HL-60 (cell line): Measurements from ENCODE around the gene PASK.

Experiments
- CTCF ChIP-seq: IDR thresholded peaks from one replicate; pipeline ENCODE4 v1.5.1; 2011; ENCODE audit warnings: low read length, control low read depth, inconsistent platforms; ENCODE audit not compliant: insufficient read depth
- GABPA ChIP-seq: IDR thresholded peaks from 2 replicates; pipeline ENCODE4 v1.6.1; 2012; ENCODE audit warnings: low read depth
- POLR2AphosphoS5 ChIP-seq: IDR thresholded peaks from 2 replicates; pipeline ENCODE4 v1.6.1; 2012; ENCODE audit warnings: low read depth
- REST ChIP-seq: IDR thresholded peaks from 2 replicates; pipeline ENCODE4 v1.6.1; 2012; ENCODE audit warnings: low read depth; ENCODE audit not compliant: insufficient replicate concordance
- SPI1 ChIP-seq: IDR thresholded peaks from 2 replicates; pipeline ENCODE4 v1.6.1; 2012; ENCODE audit warnings: low read depth, mild to moderate bottlenecking, borderline replicate concordance

- no peak for TF ChIP-seq CTCF
- peak; percentile 77 for TF ChIP-seq POLR2AphosphoS5
- 0 out of 2 replicates have a peak, but pooled peaks have one; percentile 15 for TF ChIP-seq GABPA
- peak; percentile 61 for TF ChIP-seq REST
- peak; percentile 84 for TF ChIP-seq SPI1
Measured at GRCh38 chr2:241149925-241150659, 820 bp upstream of the PASK start, which contains the start of gene PPP1R7.
